IMR-90 (cell line): ENCODE data around the gene S100A4. TPM values are rescaled to one million over a fixed set of nuclear protein-coding genes. Genes with fewer than 3 reads are reported as not detected.

Experiments
- CTCF ChIP-seq: conservative IDR thresholded peaks from 2 replicates; pipeline ENCODE4 v1.5.1; 2012; ENCODE audit warnings: mild to moderate bottlenecking, low read depth, low read length, improper control_type of control experiment
- NFE2L2 ChIP-seq: fragments of 150-350 bp; IDR thresholded peaks from 2 replicates; pipeline ENCODE4 v1.6.1; 2016; ENCODE audit warnings: low read depth, mild to moderate bottlenecking, low read length
- polyA plus RNA-seq, 3 experiments: library from polyadenylated mRNA; depleted of rRNA; stranded (reverse); fragments of >200 nt; gene quantifications; 2 replicates each; pipeline ENCODE4 v1.2.3, GENCODE V29; 2012; ENCODE audit warnings: low replicate concordance in 1 of 3
- total RNA-seq: library from RNA; depleted of rRNA; stranded (reverse); fragments of >200 nt; gene quantifications from 2 replicates; pipeline ENCODE4 v1.2.3, GENCODE V29; 2012

S100A4 gene
- total and polyA plus RNA-seq, 2 of the 4 experiments (the other 2 are of a cell fraction) = 5.6 to 16.6 TPM

GRCh38 chr1:153541641-153542590 is 3.7 kb downstream of the S100A4 start (continued):
- TF ChIP-seq CTCF = no peak
- TF ChIP-seq NFE2L2 = no peak
